ENCODE data around the gene PKN2.

DNA sequence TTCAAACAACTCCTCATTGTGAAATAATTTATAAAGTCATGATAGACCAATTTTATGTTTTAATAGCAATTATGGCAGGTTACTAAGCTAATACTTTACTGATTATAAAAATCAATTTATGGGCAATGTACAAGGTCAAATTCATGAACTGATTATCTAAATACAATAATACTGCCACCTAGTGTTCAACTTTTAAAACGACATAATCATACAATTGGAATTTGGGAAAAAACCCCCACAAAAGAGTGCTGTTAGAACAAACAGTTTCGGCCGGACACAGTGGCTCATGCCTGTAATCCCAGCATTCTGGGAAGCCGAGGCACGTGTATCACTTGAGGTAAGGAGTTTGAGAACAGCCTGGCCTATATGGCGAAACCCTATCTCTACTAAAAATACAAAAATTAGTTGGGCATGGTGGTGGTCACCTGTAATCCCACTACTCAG is 193.3 kb downstream of the PKN2 start:
- no peak for TF ChIP-seq EP300 (IDR thresholded peaks at IDR 0.05)
- TF ChIP-seq, protein P1, sequence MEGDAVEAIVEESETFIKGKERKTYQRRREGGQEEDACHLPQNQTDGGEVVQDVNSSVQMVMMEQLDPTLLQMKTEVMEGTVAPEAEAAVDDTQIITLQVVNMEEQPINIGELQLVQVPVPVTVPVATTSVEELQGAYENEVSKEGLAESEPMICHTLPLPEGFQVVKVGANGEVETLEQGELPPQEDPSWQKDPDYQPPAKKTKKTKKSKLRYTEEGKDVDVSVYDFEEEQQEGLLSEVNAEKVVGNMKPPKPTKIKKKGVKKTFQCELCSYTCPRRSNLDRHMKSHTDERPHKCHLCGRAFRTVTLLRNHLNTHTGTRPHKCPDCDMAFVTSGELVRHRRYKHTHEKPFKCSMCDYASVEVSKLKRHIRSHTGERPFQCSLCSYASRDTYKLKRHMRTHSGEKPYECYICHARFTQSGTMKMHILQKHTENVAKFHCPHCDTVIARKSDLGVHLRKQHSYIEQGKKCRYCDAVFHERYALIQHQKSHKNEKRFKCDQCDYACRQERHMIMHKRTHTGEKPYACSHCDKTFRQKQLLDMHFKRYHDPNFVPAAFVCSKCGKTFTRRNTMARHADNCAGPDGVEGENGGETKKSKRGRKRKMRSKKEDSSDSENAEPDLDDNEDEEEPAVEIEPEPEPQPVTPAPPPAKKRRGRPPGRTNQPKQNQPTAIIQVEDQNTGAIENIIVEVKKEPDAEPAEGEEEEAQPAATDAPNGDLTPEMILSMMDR (IDR thresholded peaks at IDR 0.05) = peak in 4 of 7 experiments; percentile 21 to 65 (median 46)
